ENCODE data around the gene WDR1. TPM values are rescaled to one million over a fixed set of nuclear protein-coding genes. Genes with fewer than 3 reads are reported as not detected.

WDR1 gene
- total RNA-seq, 1 experiment from 2014 or later: 227 TPM

DNA sequence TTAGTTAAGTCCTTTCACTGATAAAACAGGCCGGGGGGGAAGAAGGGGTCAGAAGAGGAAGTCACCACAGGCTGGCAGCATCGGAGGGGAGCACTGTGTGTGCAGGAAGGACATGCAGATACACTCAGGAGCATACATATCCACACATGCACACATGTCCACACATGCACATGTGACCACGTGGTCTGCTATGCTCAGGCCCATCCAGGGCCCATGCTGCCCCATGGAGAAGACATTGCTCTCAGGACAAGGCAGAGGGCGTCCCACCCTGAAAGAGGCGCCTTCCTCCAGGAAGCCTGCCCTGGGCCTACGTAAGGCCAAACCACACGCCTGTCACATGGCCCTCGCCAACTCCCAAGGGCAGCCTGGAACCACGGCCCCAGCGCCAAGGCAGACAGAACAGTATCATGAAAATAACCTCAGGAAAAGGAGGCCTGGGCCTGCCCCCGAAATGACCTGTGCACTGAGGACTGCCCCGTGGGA, 15.8 kb downstream of the WDR1 start:
- BruUV-seq (replicated peaks): no TSS peak
- POLR2A ChIA-PET (ENCODE audit: low non-redundant PET): no interaction called here
- H3K4me1 ChIP-seq (ENCODE audit: insufficient read depth, low read length, poor library complexity, severe bottlenecking): no peaks in the 10 kb centered on the region
- peaks cover 14% of the 10 kb centered on the region for H3K36me3 ChIP-seq (ENCODE audit: insufficient read depth, low read length, poor library complexity, severe bottlenecking)
- intact Hi-C loops (cut with micrococcal nuclease; ENCODE audit: unreplicated experiment): no loop called here
- no peaks in the 10 kb centered on the region for H3K27me3 ChIP-seq (replicated peaks; ENCODE audit: insufficient read depth, low read depth, low read length, poor library complexity)
- no peaks in the 10 kb centered on the region for H3K9me3 ChIP-seq (ENCODE audit: low read depth, low read length, poor library complexity, severe bottlenecking)
- DNase-seq (ENCODE audit: low spot score): no peak
- H3K4me3 ChIP-seq (ENCODE audit: low read depth, low read length, poor library complexity, severe bottlenecking): no peak overlapping the region
- no peak for TF ChIP-seq EZH2 (IDR thresholded peaks at IDR 0.05; ENCODE audit: borderline replicate concordance, low read depth, low read length, poor library complexity, severe bottlenecking)
- TF ChIP-seq, protein P1, sequence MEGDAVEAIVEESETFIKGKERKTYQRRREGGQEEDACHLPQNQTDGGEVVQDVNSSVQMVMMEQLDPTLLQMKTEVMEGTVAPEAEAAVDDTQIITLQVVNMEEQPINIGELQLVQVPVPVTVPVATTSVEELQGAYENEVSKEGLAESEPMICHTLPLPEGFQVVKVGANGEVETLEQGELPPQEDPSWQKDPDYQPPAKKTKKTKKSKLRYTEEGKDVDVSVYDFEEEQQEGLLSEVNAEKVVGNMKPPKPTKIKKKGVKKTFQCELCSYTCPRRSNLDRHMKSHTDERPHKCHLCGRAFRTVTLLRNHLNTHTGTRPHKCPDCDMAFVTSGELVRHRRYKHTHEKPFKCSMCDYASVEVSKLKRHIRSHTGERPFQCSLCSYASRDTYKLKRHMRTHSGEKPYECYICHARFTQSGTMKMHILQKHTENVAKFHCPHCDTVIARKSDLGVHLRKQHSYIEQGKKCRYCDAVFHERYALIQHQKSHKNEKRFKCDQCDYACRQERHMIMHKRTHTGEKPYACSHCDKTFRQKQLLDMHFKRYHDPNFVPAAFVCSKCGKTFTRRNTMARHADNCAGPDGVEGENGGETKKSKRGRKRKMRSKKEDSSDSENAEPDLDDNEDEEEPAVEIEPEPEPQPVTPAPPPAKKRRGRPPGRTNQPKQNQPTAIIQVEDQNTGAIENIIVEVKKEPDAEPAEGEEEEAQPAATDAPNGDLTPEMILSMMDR (conservative IDR thresholded peaks at IDR 0.05; ENCODE audit: low read depth, low read length): no peak
- no peak overlapping the region for H3K27ac ChIP-seq (ENCODE audit: low read depth, low read length, poor library complexity, severe bottlenecking)
- CTCF ChIA-PET: interaction anchor here (0.7 kb wide), 1 partner anchor 85 kb away, joined by 4 read pairs; no protein-coding TSS in a partner anchor

DNA sequence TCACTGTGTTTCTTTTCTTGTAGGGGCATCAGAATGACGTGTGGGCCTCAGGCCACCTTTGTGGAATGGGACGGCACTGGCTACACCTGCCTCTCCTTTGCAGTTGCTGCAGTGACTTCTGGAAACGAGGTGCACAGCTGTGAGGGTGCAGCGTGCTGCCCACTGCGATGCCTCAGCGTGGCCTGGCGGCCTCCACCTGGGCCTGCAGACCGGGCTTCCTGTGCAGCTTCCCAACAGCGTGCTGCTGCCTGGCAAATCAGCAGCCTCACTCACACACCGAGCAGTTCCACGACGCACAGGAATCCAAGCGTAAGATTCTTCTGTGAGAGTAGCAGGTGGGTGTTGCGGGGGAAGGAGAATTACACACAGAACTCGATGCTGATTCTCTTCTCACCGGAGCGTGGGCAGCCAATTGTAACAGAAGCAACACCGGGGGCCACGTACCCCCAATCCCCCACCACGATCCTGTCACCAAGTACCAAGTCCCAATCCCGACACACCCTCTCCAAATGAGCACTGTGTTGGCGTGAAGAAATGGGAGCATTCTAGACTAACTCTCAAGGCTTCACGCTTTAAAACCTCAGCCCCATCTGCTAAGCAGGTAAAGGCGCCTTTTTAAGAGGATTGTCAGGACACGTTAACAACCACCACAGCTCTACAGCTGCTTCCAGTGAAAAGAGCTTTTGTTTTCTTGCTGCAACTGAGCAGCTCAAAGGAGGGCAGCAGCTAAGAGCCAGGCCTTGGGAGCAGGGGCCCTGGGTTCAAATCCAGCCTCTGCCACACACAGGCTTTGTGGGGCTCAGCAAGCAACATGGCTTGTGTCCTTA, 16.9 kb downstream of the WDR1 start:
- no peak overlapping the region for H3K4me3 ChIP-seq (ENCODE audit: low read depth, low read length, poor library complexity, severe bottlenecking)
- POLR2A ChIA-PET (ENCODE audit: low non-redundant PET): no interaction called here
- intact Hi-C loops (cut with micrococcal nuclease; ENCODE audit: unreplicated experiment): no loop called here
- no TSS peak for BruUV-seq (replicated peaks)
- no peak overlapping the region for H3K27ac ChIP-seq (ENCODE audit: low read depth, low read length, poor library complexity, severe bottlenecking)
- TF ChIP-seq, protein P1 (conservative IDR thresholded peaks at IDR 0.05; ENCODE audit: low read depth, low read length): no peak
- TF ChIP-seq EZH2 (IDR thresholded peaks at IDR 0.05; ENCODE audit: borderline replicate concordance, low read depth, low read length, poor library complexity, severe bottlenecking): no peak
- DNase-seq (ENCODE audit: low spot score): no peak
- H3K36me3 ChIP-seq (ENCODE audit: insufficient read depth, low read length, poor library complexity, severe bottlenecking): peaks cover 18% of the 10 kb centered on the region
- H3K9me3 ChIP-seq (ENCODE audit: low read depth, low read length, poor library complexity, severe bottlenecking): no peaks in the 10 kb centered on the region
- no peaks in the 10 kb centered on the region for H3K4me1 ChIP-seq (ENCODE audit: insufficient read depth, low read length, poor library complexity, severe bottlenecking)
- no peaks in the 10 kb centered on the region for H3K27me3 ChIP-seq (replicated peaks; ENCODE audit: insufficient read depth, low read depth, low read length, poor library complexity)
- CTCF ChIA-PET: interaction anchor here (0.7 kb wide), 1 partner anchor 84 kb away, joined by 4 read pairs; no protein-coding TSS in a partner anchor

DNA sequence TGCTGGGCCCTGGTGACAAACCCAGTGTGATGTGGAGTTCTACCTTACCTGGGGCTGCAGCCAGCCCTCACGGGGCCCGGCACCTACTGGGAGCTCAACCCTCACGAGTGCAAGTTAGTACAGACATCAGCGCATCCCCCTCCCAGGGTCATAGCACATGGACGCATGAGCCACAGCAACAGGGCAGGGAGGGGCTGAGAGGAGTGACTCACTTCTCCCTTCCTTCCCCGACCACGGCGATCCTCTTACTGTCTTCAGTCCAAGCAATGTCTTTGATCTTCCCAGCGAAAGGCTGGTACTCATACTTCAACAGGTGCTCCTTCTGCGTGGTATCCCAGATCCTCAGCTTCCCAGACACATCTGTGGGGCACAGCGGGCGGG, 17.8 kb downstream of the WDR1 start:
- Histone ChIP-seq H3K36me3 (ENCODE audit: insufficient read depth, low read length, poor library complexity, severe bottlenecking) (peaks cover 25% of the 10 kb centered on the region), H3K4me1 (ENCODE audit: insufficient read depth, low read length, poor library complexity, severe bottlenecking) (no peaks in the 10 kb centered on the region), H3K27me3 (replicated peaks; ENCODE audit: insufficient read depth, low read depth, low read length, poor library complexity) (no peaks in the 10 kb centered on the region), H3K9me3 (ENCODE audit: low read depth, low read length, poor library complexity, severe bottlenecking) (no peaks in the 10 kb centered on the region), H3K27ac (ENCODE audit: low read depth, low read length, poor library complexity, severe bottlenecking) (no peak overlapping the region), H3K4me3 (ENCODE audit: low read depth, low read length, poor library complexity, severe bottlenecking) (no peak overlapping the region)
- intact Hi-C loops (cut with micrococcal nuclease; ENCODE audit: unreplicated experiment): no loop called here
- ChIA-PET CTCF (no interaction called here), POLR2A (ENCODE audit: low non-redundant PET) (no interaction called here)
- no peak for DNase-seq (ENCODE audit: low spot score)
- no TSS peak for BruUV-seq (replicated peaks)
- TF ChIP-seq EZH2 (IDR thresholded peaks at IDR 0.05; ENCODE audit: borderline replicate concordance, low read depth, low read length, poor library complexity, severe bottlenecking): no peak
- TF ChIP-seq, protein P1 (conservative IDR thresholded peaks at IDR 0.05; ENCODE audit: low read depth, low read length): no peak
